Left renal cortex interstitium (tissue), 4 donors: ENCODE results near the gene CTAG2. TPM values are rescaled to one million over a fixed set of nuclear protein-coding genes. Genes with fewer than 3 reads are reported as not detected.
"Not testable (repeated sequence)": the region's sequence is repeated elsewhere in the genome, so short reads cannot be mapped to it uniquely, and the experiment has no call there.

ENCODE experiments used
- DNase-seq, 4 donors: peaks; one replicate each; pipeline ENCODE4 v3.0.0-alpha.2; 2013; ENCODE audit warnings: low read depth in 4 of 4, low spot score in 2 of 4, missing footprints in 1 of 4
- polyA plus RNA-seq, 4 donors: library from polyadenylated mRNA; unstranded; fragments of 120-200 nt; gene quantifications; one replicate each; pipeline ENCODE4 v1.2.1, GENCODE V29; 2013; ENCODE audit not compliant: insufficient read length in 4 of 4

CTAG2 gene
- polyA plus RNA-seq, 4 donors: not detected

DNA sequence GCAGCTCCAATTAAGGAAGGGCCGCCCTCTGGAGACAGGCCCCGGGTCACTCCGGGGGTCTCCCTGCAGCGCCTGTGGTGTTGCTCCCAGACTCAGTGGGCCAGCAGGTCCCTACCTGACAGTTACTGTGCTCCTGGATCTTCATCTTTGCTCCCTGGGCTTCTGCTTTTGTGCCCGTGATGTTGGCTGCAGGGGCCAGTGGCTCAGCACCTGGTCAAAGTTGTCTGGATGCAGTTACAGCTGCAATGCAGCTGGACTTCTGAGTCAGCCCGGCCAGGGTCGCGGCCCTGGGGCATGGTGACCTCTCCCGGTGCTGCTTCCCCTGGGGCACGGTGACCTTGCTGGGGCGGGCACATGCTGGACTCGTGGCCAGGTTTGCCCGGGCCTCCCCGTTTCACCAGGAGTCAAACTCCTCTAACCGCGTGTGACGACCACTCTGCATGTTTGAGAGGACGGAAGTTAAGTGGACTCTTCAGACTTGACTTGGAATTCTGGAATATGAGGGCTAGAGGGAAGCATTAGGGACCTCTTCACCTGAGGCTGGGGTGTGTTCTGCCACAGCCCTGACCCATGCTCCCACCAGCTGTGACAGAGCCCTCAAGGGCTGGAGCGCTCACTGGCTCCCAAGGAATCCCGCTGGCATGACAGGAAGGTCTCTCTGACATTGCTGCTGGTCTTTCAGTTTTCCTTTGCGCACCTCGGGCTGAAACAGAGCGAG lies 3.7 kb downstream of the CTAG2 start:
- no peak for DNase-seq

- DNase-seq: no peak
These were observed 4.4 kb downstream of the CTAG2 start for GRCh38 chrX:154648931-154649330.

DNA sequence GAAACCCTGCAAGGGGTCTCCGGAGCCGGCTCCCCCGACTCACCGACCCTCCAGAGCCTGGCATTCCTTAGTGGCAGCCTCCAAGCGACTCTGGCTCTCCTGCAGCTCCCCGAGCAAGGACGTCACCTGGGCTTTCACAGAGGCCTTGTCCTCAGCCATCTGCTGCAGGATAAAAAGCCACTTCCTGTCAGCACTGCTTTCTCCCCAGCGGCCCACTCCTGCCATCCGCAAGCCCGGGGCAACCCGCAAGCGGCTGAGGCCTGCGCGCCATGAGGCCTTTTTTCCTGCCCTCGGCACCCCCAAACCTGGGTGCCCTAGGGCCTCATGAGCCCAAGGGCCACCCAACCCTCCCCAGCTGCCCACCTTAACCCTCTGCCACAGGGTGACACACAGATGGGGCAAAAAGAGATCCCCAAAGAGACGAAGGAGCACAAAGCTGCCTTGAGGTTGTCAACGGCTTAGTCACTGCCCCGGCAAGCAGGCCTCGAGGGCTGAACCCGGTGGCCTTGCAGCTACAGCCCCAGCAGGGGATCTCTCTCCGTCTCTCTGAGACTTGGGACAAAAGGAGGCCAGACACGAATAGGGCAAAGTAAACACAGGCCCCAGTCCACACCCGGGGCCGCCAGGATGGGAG lies 7.5 kb downstream of the CTAG2 start:
- DNase-seq: not testable (repeated sequence)

- not testable (repeated sequence) for DNase-seq
These were observed 9.7 kb downstream of the CTAG2 start for GRCh38 chrX:154643708-154644107.

DNA sequence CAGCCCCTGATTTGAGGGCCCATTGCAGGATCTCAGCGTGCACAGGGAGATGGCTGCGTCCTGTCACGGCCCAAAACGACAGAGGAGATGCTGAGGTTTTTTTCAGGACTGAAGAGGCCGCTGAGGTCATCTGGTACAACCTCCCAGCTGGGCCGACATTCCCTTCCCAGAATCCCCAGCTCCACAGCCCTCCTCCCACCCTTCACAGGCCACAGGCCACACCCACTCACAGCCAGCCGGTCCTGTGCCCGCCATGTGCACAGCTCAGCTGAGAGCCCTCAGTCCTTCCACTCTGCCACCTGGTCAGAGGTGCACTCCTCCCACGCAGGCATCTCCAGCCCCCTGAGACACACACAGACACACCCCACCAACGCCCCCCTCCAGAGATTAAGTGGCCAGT lies 11.6 kb downstream of the CTAG2 start:
- DNase-seq: not testable (repeated sequence)

GRCh38 chrX:154633661-154634060 lies 19.7 kb downstream of the CTAG2 start:
- DNase-seq: not testable (repeated sequence)

GRCh38 chrX:154630949-154631348 lies 22.4 kb downstream of the CTAG2 start:
- not testable (repeated sequence) for DNase-seq

DNA sequence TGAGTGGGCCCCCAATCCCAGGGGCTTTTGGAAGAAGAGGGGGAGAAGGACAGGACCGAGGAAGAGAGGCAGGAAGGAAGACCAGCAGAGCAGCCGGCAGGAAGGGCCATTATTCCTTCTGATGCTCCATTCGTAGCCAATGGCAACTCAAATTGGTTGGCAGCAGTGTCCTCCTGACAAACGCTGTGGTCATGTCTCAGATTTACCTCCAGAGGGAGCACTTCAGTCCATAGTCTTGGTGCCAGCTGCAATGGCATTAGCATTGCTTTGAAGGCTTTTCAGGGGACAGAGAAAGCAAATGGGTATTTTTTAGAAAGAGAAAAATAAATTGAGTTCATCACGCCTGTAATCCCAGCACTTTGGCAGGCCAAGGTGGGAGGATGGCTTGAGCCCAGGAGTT lies 24.4 kb downstream of the CTAG2 start:
- not testable (repeated sequence) for DNase-seq

DNA sequence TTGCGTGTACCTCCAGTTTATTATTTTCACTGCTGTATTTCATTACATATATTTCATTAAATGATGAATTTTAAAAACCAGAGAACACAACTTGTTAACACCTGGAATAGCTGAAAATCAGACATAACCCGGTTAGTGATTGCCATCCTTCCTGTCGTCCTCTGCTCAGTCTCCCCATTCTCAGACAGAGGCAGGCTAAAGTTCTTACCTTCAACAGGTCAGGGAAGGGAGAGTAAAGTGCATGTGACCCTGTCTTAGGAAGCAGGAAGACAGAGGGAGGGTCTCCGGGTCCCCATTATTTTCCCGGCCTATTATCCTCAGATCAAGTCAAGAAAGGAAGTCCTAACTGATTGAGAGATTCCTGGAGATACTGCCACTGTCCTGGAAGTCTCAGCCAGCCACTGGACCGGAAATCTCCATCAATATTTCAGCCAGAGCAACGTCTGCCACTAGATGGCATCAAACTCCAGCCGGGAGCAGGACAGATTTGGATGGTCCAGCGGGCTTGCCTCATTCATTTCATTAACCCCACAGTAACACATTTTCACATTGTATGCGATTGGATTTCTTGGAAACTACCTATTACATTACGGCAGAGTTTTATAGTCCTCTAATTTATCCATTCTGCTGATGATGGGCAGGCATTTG lies 32.5 kb downstream of the CTAG2 start:
- not testable (repeated sequence) for DNase-seq

GRCh38 chrX:154619182-154619581 lies 34.2 kb downstream of the CTAG2 start, which contains the start of gene CTAG1B:
CTAG1B (minus strand) TSS chrX:154619282; CDS start chrX:154619218, 64 bp downstream.
- not testable (repeated sequence) for DNase-seq

DNA sequence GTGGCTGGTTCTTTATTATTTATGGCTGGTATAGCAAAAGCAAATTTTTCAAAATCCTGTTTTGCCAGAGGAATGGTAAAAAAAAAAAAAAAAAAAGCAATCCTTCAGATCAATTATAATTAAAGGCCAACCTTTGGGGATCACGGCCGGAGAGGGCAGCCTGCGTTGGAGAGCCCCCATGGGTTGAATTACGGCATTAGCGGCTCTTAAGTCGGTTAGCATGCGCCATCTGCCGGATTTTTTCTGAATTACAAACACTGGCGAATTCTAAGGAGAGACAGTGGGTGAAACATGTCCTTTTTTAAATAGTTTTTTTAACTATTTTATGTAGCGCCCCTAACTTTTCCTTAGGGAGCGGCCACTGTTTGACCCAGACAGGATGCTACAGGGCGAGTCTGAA lies 39.8 kb downstream of the CTAG2 start:
- DNase-seq: not testable (repeated sequence)

DNA sequence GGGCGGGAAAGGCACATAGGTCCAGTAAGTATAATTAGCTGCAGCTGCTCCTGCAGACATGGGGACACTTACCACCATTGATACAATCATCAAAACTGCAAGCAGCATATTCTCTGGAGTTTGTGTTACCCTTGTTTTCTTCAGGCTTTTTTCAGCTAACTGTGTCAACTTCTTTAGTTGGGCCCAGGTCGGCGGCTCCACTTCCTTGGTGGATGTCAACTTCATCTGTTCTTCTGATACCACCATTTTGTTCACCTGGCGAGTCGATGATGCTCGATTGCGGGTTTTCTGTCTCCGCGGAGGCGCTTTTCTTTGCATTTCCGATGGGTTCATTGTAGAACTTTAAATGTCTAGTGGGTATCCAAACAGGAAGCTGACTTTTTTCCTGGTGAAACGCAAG lies 42.2 kb downstream of the CTAG2 start:
- DNase-seq: not testable (repeated sequence)

GRCh38 chrX:154608823-154609222 lies 44.6 kb downstream of the CTAG2 start:
- not testable (repeated sequence) for DNase-seq

GRCh38 chrX:154607976-154608375 lies 45.4 kb downstream of the CTAG2 start:
- not testable (repeated sequence) for DNase-seq

DNA sequence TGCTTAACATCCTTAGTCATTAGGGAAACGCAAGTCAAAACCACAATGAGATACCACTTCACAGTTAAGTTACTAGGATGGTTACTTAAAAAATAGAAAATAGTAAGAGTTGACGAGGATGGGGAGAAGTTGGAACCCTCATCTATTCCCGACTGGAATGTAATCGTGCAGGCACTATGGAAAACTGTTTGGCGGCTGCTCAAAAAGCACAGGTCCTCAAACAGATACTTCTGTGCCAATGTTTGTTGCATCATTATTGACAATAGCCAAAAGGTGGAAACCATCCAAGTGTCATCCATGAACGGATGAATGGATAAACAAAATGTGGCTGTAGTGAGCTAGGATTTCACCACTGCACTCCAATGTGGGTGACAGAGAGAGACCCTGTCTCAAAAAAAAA lies 46.0 kb downstream of the CTAG2 start:
- no peak for DNase-seq

- DNase-seq: no peak
These were observed 47.8 kb downstream of the CTAG2 start for GRCh38 chrX:154605566-154605965.

GRCh38 chrX:154603438-154604430 lies 49.6 kb downstream of the CTAG2 start:
- DNase-seq: no peak

DNA sequence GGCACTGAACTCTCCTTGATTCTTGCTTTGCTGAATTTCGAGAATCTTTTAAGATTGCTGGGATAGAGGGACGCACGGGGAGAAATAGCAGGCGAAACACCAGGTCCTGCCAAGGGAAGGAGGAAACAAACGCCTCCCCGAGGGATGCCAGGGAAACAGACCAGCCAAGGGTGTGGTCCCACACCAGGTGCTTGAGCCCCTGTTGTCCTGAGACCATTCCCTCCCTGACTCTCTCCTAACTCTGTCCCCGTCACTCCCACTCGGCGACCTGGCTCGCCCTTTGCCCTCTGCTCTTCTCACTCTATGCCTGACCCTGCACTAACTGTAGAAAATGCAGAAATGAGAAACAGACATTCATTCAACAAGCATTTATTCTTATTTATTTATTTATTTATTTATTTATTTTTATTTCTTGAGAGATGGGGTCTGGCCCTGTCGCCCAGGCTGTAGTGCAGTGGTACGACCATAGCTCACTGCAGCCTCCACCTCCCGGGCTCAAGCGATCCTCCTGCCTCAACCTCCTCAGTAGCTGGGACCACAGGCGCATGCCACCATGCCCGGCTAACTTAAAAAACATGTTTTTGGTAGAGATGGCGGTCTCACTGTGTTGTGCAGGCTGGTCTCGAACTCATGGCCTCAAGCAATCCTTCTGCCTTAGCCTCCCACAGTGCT lies 50.5 kb downstream of the CTAG2 start:
- no peak for DNase-seq

GRCh38 chrX:154602226-154602625 lies 51.2 kb downstream of the CTAG2 start:
- DNase-seq: no peak
